ENCODE measurements around the gene SIRT1. TPM values are rescaled to one million over a fixed set of nuclear protein-coding genes. Genes with fewer than 3 reads are reported as not detected.

SIRT1 gene
- total RNA-seq, 4 donors from 2014 or later: 12.5 to 23.8 (median 20.7) TPM

GRCh38 chr10:67921065-67921464 is 36.6 kb downstream of the SIRT1 start:
- Histone ChIP-seq H3K36me3 (peaks cover 0 to 38% (median 0%) of the 10 kb centered on the region in 4 donors), H3K27ac (no peak overlapping the region), H3K27me3 (no peaks in the 10 kb centered on the region), H3K9me3 (no peaks in the 10 kb centered on the region), H3K4me3 (no peak overlapping the region), H3K4me1 (no peaks in the 10 kb centered on the region)
- intact Hi-C loops (cut with DNase I; ENCODE audit: low total_unique reads): no loop called here
- 60 to 97% methylated on average over 1 of the region's 1 CpG for WGBS, 2 donors (ENCODE audit: low coverage in 1 of 2)
- in situ Hi-C loops (cut with MboI; ENCODE audit: low pct_ligation_motif_present in 1 of 4, low pct_unique_long_range_greater_than_20kb in 1 of 4, low sequenced_read_pairs in 3 of 4): no loop called here
- DNase-seq: no peak
- no peak for TF ChIP-seq POLR2A (IDR thresholded peaks at IDR 0.05)
- no peak for TF ChIP-seq CTCF (IDR thresholded peaks at IDR 0.05)
- TF ChIP-seq POLR2AphosphoS5 (IDR thresholded peaks at IDR 0.05): no peak
- no peak for TF ChIP-seq EP300 (IDR thresholded peaks at IDR 0.05; ENCODE audit: low read depth)

- H3K4me3 ChIP-seq: no peak overlapping the region
- in situ Hi-C loops (cut with MboI; ENCODE audit: low pct_ligation_motif_present in 1 of 4, low pct_unique_long_range_greater_than_20kb in 1 of 4, low sequenced_read_pairs in 3 of 4): no loop called here
- H3K27ac ChIP-seq: no peak overlapping the region
- TF ChIP-seq POLR2A (IDR thresholded peaks at IDR 0.05): no peak
- TF ChIP-seq POLR2AphosphoS5 (IDR thresholded peaks at IDR 0.05): no peak
- no peak for TF ChIP-seq CTCF (IDR thresholded peaks at IDR 0.05)
- no peak for TF ChIP-seq EP300 (IDR thresholded peaks at IDR 0.05; ENCODE audit: low read depth)
- intact Hi-C loops (cut with DNase I; ENCODE audit: low total_unique reads): no loop called here
- peaks cover 0 to 32% (median 0%) of the 10 kb centered on the region in 4 donors for H3K36me3 ChIP-seq
- no peak for DNase-seq
- no peaks in the 10 kb centered on the region for H3K4me1 ChIP-seq
- no peaks in the 10 kb centered on the region for H3K9me3 ChIP-seq
- 94 to 95% methylated on average over 2 to 5 of the region's 5 CpGs for WGBS, 2 donors (ENCODE audit: low coverage in 1 of 2)
- H3K27me3 ChIP-seq: no peaks in the 10 kb centered on the region
Measured at GRCh38 chr10:67923551-67923950, 39.1 kb downstream of the SIRT1 start.

DNA sequence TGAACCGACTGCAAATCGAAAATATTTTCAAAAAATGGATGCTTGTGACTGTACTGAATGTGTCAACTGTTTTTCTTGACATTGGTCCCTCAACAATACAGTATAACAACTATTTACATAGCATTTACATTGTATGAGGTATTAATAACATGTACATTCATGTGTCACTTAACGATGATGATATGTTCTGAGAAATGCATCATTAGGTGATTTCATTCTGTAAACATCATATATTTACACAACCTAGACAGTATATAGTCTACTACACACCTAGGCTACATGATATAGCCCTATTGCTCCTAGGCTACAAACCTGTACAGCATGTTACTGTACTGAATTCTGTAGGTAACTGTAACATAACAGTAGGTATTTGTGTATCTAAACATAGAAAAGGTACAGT is 39.7 kb downstream of the SIRT1 start:
- intact Hi-C loops (cut with DNase I; ENCODE audit: low total_unique reads): no loop called here
- peaks cover 0 to 32% (median 0%) of the 10 kb centered on the region in 4 donors for H3K36me3 ChIP-seq

GRCh38 chr10:67925449-67926005 is 41.1 kb downstream of the SIRT1 start:
- no peak overlapping the region for H3K27ac ChIP-seq
- no peaks in the 10 kb centered on the region for H3K27me3 ChIP-seq
- intact Hi-C loops (cut with DNase I; ENCODE audit: low total_unique reads) (no loop called here), in situ Hi-C loops (cut with MboI; ENCODE audit: low pct_ligation_motif_present in 1 of 4, low pct_unique_long_range_greater_than_20kb in 1 of 4, low sequenced_read_pairs in 3 of 4) (no loop called here)
- H3K36me3 ChIP-seq: peaks cover 0 to 36% (median 0%) of the 10 kb centered on the region in 4 donors
- no peak for DNase-seq
- WGBS, 2 donors (ENCODE audit: low coverage in 1 of 2): 93 to 100% methylated on average over 1 of the region's 1 CpG
- H3K9me3 ChIP-seq: no peaks in the 10 kb centered on the region
- H3K4me1 ChIP-seq: no peaks in the 10 kb centered on the region
- H3K4me3 ChIP-seq: no peak overlapping the region
- TF ChIP-seq POLR2AphosphoS5 (IDR thresholded peaks at IDR 0.05): no peak
- TF ChIP-seq CTCF (IDR thresholded peaks at IDR 0.05): no peak
- TF ChIP-seq EP300 (IDR thresholded peaks at IDR 0.05; ENCODE audit: low read depth): no peak
- no peak for TF ChIP-seq POLR2A (IDR thresholded peaks at IDR 0.05)

More for the DNA sequence above, 39.7 kb downstream of the SIRT1 start:
- Histone ChIP-seq H3K4me1 (no peaks in the 10 kb centered on the region), H3K27ac (no peak overlapping the region), H3K27me3 (no peaks in the 10 kb centered on the region), H3K4me3 (no peak overlapping the region), H3K9me3 (no peaks in the 10 kb centered on the region)
- 92 to 100% methylated on average over 3 of the region's 3 CpGs for WGBS, 2 donors (ENCODE audit: low coverage in 1 of 2)
- DNase-seq: no peak
- no peak for TF ChIP-seq POLR2A (IDR thresholded peaks at IDR 0.05)
- TF ChIP-seq EP300 (IDR thresholded peaks at IDR 0.05; ENCODE audit: low read depth): no peak
- TF ChIP-seq CTCF (IDR thresholded peaks at IDR 0.05): no peak
- TF ChIP-seq POLR2AphosphoS5 (IDR thresholded peaks at IDR 0.05): no peak
- in situ Hi-C loops (cut with MboI; ENCODE audit: low pct_ligation_motif_present in 1 of 4, low pct_unique_long_range_greater_than_20kb in 1 of 4, low sequenced_read_pairs in 3 of 4): no loop called here

Measured in transverse colon (tissue), 4 donors.